Measurements from ENCODE around the gene GPR146.

DNA sequence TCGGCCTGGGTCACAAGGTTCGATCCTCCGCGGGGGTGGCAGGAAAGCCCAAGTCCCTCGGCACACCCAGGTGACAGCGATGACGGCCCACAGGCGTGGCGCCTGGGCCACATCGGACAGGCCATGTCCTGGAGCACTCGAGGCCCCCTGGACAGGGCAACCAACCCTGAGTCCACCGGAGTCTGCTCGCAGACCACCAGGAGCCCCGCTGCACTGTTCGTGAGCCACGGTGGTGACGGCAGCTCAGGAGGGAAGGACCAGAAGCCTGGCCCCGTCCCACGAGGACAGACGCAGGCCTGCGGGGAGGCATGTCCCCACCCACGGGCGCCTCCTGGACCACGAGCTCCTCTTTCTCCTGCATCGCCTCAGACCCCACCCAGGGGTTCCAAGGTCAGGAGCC, 22.4 kb upstream of the GPR146 start:
- TF ChIP-seq CTCF (IDR thresholded peaks at IDR 0.05) (no peak), EP300 (IDR thresholded peaks at IDR 0.05) (no peak), POLR2A (IDR thresholded peaks at IDR 0.05) (no peak)
